ENCODE measurements around the gene CHRDL2.
"Not testable (repeated sequence)": the region's sequence is repeated elsewhere in the genome, so short reads cannot be mapped to it uniquely, and the experiment has no call there.

The CHRDL2 gene
- long read RNA-seq, donor 1: 0 reads
- long read RNA-seq, donor 2: 0 reads
- long read RNA-seq, donor 3: 0 reads
- long read RNA-seq, donor 4: 0 reads
- long read RNA-seq, donor 5: 0 reads
- long read RNA-seq, donor 6: 0 reads
- long read RNA-seq, donor 7: 0 reads
- long read RNA-seq, donor 8: 0 reads

DNA sequence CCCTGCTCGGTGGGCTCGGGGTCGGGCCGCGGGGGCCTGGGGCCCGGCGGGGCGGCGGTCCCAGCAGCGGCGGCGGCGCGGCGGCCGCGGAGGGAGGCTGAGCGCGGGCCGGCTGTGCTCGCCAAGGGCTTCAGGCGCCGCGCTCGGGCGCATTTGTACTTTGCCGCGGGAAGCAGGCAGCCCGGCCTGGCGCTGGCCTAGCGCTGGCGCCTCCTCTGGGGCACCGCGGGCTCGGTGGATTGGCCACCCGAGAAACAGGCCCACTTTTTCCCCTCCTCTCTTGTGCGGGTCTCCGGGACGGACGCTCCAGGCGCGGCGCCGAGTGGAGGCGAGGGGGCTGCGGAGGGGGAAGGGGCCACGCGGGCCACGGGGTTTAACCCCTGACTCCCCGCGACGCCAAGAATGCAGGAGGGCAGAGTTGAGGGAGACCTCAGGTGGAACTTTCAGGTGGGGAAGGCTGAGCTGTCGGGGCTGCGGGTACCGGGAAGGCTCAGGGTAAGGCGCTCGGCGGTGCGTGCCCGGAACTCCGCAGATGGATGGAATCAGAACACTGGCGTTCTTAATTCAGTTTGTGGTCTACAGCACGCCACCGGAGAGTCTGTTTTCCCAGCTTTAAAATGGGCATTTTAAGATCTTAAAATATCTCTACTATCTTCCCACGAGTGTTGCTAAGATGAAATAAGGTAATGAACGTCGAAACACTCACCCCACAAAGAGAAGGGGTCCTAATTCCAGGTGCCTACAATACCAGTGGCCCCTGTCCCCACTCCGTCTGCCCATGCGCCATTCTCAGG is at the start of gene CHRDL2:
CHRDL2 (minus strand) TSS at position 126 of the 794 bp plus-strand sequence. CDS start 538 bp downstream, outside the sequence.
- DNase-seq: no peak

DNA sequence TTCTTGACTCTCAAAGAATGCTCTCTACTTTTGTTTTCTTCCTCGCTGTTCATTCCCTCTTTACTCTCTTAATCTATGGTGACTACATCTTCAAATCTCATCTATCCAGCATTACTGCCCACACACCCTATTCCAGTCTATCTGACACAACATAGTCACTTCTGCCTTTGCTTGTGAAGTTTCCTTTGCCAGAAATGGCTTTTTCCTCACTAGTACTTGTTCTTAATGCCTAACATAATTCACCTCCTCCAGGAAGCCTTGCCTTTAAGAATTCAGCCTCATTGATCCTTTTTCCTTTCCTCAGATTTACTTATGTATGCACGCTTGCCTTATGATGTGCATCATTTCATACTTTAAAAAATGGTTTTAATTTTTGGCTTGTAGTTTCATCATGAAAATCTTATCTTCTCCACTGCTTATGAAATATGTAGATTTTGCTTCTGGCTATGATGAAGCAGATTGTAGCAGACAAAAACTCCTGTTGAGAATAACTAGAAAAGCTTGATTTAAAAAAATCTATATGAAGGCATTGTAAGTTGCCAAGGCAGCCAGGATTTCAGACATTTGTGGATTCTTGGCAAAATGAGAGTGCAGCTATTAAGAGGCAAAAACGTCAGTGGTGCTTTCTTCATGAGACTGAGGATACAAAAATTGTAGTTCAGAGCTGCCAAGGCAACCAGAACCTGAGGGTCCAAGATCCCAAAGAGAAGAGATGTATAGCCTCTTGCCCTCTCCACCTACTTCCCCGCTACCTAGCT is 49.2 kb upstream of the CHRDL2 start:
- DNase-seq: no peak

GRCh38 chr11:74778581-74778980 is 47.4 kb upstream of the CHRDL2 start:
- DNase-seq: no peak

DNA sequence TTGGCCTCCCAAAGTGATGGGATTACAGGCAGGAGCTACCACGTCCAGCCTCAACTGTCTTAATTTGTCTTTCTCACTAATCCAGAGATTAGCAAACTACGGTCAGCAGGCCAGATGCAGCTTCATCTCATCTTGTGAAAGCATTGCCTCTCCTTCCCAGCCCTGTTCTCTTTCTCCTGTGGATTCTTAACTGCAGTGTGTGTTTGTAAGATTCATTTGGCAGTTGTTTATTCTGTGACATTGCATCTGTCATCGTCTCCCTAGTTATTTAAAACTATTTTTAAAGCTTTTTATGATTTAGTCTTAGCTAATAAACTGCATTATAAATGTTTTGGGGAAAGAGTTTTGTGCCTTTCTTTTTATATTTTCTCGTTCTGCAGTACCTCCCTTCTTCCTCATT is 46.7 kb upstream of the CHRDL2 start:
- no peak for DNase-seq

DNA sequence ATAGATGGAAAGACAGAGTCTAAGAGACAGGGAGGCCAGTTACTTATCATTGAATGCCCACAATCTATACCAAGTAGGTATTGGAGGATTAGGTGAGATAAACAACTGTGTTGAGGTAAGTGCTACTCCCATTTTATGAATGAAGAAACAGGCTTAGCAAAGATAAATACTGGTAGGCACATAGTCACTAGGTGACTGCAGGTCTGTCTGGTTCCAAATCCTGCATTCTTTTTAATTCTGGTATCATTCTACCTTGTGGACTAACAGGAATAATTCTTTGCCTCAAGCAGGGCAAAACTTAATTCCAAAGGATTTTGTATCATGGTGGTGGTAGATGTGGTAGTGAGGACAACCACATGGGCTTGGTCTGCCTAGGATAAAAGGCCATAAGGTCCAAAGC is 45.8 kb upstream of the CHRDL2 start:
- DNase-seq: no peak

- DNase-seq: no peak
These were observed 45.3 kb upstream of the CHRDL2 start for GRCh38 chr11:74776546-74776945.

DNA sequence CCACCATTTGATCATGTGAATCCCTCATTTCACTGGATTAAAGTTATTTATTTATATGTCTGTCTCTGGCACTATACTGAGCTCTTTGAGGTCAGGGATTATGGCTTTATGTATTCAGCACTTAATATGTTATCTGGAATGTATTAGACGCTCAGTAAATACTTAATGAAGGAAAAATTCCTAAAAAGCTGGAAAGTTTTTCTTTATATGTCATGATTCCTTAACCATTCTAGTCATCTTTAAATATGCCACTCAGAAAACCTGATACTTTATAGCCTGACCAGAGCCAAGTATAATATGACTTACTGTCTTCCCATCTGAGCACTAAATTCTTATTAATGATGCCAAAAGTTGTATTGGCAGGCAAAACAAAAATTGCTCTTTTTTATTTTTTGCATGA is 44.5 kb upstream of the CHRDL2 start:
- DNase-seq: no peak

GRCh38 chr11:74773476-74773875 is 42.2 kb upstream of the CHRDL2 start:
- DNase-seq: no peak

DNA sequence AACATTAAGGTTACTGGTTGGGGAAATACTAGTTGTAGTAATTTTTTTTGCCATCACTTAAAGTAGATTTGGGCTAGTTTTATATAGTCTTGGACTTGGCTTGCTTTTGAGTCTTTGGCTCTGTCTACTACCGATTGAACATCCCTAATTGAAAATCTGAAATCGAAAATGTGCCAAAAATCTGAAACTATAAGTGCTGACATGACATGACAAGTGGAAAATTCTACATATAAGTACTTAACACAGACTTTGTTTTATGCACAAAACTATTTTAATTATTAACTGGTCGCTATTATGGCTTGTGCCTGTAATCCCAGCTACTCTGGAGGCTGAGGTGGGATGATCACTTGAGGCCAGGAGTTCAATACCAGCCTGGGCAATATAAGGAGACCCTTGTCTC is 39.9 kb upstream of the CHRDL2 start:
- no peak for DNase-seq

DNA sequence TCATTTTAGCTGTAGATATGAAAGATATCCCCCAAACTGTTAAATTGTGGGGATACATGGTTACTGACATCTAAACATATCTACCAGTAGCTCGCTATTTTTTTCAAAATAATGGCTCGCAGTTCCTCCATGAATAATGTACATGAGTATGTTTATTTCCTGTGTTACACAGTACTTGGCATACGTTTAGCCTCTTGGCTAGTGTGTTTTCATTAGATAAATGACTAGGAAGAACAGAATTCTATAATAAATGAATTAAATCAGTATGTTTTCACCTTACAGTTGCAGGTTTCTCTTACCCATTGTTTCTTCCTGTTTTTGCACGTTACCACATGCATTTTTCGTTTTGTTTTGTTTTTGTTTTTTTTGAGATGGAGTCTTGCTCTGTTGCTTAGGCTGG is 39.2 kb upstream of the CHRDL2 start:
- DNase-seq: no peak

GRCh38 chr11:74769055-74769707 is 38.0 kb upstream of the CHRDL2 start:
- DNase-seq: no peak

DNA sequence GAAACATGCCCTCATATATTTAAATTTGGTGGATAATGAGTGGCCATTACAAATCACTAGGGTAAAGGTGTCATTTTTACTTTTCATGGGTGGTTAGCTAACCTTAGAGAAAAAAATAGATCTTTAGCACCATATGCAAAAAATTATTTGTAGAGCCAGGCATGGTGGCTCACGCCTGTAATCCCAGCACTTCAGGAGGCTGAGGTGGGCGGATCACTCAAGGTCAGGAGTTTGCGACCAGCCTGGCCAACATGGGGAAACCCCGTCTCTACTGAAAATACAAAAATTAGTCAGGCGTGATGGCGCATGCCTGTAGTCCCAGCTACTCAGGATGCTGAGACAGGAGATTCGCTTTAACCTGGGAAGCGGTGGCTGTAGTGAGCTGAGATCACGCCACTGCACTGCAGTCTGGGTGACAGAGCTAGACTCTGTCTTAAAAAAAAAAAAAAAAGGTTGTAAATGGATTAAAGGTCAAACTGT is 37.0 kb upstream of the CHRDL2 start:
- not testable (repeated sequence) for DNase-seq

DNA sequence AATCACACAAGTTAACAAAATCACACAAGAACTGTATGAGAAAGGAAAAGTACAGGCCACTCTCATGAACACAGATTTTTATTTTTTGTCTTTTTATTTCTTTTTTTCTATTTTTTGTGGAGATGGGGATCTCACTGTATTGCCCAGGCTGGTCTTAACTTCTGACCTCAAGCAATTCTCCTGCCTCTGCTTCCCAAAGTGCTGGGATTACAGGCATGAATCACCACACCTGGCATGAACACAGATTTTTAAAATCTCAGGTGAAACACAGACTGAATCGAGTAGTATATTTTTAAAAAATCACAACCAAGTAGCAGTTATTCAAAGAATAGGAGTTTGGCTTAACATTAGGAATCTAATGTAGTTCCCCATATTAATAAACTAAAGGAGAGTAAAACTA is 35.7 kb upstream of the CHRDL2 start:
- no peak for DNase-seq

DNA sequence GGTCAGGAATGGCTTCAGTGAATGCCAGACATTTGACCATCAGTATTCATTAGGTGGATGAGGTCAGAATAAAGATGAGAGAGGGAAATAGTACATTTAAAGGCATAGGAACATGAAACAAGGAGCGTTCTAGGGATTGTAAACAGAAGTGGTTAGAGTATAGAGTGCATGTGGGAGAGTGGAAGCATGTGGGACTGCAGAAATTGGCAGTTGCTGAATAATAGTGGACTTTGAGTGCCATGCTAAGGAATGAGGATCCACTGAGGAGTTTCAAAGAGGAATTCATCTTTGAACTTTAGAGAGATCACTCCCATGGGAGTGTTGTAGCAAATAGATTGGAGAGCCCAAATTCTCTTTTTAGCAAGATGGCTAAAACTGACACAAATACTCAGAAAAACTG is 25.3 kb upstream of the CHRDL2 start:
- DNase-seq: no peak

DNA sequence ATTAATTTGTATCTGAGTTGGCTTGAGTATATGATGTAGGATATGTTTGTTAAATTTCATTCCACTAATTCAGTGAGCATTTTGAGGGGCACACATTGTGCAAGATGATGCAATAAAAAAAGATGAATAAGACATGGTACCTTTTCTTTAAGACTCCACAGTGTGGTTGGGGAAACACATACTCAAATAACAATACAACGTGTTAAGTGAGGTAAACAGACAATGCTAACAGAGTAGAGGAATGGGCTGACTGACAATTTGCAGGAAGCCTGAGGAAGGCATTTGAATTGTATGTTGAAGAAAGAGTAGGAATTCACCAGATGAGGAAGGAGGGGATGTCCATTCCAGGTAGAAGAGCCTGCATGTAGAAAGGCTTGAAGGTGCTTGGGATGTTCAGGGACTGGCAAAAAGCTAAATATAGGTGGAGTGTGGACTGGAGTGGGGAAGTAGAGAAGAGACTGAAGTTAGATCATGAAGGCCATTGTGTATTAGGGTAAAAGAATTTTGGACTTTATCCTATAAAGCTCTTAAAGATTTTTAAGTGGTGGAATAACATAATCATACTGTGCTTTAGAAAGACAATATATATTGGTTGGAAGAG is 24.3 kb upstream of the CHRDL2 start:
- no peak for DNase-seq

GRCh38 chr11:74754507-74755252 is 23.5 kb upstream of the CHRDL2 start:
- DNase-seq: no peak

- DNase-seq: no peak
These were observed 20.1 kb upstream of the CHRDL2 start for GRCh38 chr11:74751303-74751702.

- DNase-seq: not testable (repeated sequence)
These were observed 19.4 kb upstream of the CHRDL2 start for GRCh38 chr11:74750598-74750997.

DNA sequence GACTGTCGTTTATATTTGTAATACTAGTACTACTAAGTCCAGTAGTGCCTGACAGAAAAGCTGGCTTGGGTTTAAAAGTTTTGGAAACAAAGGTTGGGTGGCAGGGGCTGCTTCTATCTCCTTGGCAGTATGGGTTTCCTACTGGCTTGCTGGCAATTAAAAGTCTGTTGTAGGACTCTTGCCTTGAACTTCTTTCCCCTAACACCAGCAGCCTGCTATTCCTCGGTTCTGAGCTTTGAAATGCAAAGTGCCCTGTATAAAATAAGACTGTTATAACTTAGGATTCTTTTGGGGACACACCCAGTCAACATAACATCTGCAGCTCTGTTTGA is 18.7 kb upstream of the CHRDL2 start:
- peak; percentile 34 for DNase-seq

DNA sequence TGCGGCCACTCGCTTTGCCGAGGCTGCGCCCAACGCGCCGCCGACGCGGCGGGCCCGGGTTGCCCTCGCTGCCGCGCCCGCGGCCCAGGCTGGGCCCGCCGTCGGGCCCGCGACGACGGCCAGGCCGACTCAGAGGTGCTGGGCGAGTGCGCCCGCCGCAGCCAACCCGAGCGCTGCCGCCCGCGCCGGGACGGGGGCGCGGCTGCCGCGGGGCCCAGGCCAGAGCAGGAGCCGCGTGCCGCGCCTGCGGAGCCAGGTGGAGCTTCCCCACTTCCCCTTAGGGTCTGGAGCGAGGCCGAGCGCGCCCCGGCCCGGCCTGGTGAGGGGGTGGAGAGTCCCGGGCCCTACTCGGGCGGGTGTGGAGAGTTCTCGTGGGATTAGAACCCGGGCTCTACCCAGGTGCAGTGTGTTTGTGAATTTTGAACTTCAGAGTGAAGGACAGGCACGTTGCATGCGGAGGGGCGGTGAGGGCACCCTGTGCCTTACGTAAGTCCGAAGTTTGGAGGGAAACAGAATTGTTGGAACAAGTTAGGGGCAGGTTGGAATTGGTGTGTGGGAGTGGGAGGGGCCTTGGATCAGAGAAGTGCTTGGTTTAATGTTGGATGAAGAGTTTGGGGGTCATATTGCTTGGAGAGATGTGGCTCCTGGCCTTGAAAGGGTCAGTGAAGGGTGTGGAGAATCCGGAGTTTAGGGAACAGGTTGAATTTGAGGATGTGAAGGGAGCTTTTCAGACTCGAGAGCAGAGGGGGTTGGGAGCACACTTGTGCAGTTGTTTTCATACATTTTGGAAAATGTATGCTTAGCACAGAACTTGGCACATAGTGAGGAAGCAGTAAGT is 18.1 kb upstream of the CHRDL2 start:
- peak; percentile 84 for DNase-seq

Data from right kidney (tissue), 9 donors.